HG03103 (cell line): ENCODE measurements around the gene SH2D3A.

Source experiments
- ATAC-seq: cut with Tn5 transposase; IDR thresholded peaks from one replicate; pipeline ENCODE4 v1.9.1; 2021; ENCODE audit warnings: low read depth; ENCODE audit not compliant: unreplicated experiment

SH2D3A gene

GRCh38 chr19:6723738-6724137, 43.5 kb downstream of the SH2D3A start:
- no peak for ATAC-seq

GRCh38 chr19:6723108-6723618, 44.1 kb downstream of the SH2D3A start:
- no peak for ATAC-seq

GRCh38 chr19:6721773-6722172, 45.5 kb downstream of the SH2D3A start:
- no peak for ATAC-seq

DNA sequence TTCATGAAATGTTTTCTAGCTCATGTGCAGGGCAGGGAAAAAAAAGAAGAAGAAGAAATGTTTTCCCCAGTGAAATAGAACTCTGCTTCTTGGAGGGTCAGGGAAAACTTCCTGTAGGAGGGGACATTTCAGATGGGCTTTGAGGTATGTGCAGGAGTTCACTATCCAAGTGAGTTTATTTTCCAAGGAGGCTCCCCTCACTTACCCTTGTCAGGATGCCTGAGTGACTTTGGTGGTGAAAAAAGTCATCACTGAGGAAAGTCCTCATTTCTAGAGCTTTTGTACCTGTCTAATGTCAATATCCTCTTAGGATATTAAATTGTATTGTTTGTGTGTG, 46.1 kb downstream of the SH2D3A start:
- no peak for ATAC-seq

DNA sequence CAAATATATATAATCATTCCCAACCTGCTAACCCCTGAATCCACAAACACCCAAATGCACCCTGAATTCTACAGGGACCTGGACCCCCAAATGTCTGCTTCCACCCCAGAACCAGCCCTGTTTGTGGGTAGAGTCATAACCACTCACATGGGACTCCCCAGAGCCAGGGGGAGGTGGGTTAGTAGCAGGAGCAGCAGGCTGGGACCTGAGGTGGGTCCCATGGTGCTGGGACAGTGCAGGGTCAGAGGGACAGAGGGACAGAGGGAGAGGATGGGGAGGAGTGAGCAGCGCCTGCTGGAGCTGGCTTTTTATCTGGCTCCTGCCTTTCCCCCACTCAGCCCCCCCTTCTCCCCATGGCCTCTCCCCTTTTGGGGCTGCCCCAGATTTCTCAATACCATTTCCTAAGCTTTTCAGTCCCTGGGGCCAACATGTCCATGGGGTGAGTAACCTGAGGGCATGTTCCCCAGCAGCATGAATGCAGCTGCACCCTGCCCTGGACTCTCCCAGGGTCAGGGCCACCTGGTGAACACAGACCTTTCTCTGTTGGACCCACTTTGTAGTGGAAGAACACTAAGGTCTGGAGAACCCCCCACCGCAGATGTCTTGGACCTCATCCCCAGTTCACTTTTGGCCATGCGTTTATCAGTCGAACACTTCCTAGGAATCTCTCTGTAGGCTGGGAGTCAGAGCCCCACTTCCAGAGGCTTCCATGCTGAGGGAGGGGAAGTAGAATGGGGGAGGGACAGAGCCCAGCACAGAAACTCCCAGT, 46.7 kb downstream of the SH2D3A start, which contains the start of gene C3:
Gene C3, minus strand, starts transcription at position 282 of the 769 bp plus-strand sequence. Its CDS starts 61 bp downstream, at position 221.
- ATAC-seq: no peak

DNA sequence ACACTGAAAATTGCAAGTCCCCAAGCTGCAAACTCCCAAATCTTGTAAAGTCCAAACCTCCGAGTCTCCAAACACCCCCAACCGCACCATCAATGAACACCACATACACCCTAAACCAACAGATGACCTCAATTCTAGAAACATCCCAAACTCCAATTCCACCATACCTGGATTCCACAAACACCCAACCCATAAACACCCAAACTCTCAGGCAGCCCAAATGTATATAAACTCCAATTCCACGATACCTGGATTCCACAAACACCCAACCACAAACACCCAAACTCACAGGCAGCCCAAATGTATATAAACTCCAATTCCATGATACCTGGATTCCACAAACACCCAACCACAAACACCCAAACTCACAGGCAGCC, 47.3 kb downstream of the SH2D3A start:
- ATAC-seq: no peak

- ATAC-seq: no peak
Measured at GRCh38 chr19:6719540-6719861, 47.7 kb downstream of the SH2D3A start.

DNA sequence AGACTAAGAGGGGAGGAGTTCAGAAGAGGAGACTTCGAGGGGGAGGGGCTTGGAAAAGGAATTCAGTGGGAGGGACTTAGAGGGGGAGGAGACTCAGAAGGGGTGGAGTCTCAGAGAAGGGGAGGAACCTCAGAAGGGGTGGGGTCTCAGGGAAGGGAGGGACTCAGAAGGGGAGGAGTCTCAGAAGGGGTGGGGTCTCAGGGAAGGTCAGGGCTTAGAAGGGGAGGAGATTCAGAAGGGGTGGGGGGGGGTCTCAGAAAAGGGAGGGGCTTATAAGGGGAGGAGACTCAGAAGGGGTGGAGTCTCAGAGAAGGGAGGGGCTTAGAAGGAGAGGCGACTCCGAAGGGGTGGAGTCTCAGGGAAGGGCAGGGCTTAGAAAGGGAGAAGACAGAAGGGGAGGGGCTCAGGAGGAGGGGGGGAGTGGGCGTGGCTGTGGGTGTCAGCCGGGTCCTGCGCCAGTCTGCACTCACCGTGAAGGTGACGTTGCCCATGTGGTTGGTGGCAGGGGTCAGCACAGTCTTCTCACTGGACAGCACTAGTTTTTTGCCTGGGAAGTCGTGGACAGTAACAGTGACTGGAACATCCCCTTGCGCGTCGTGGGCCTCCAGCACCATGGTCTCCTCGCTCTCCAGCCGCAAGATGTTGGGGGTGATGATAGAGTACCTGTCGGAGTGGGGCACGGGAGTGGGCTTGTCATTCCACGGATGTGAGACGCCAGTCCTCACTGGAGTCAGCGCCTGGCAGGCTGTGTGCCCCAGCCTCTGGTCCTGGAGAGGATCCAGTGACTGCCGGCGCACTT, 48.3 kb downstream of the SH2D3A start:
- ATAC-seq: no peak

- ATAC-seq: no peak
Measured at GRCh38 chr19:6718111-6718740, 49.0 kb downstream of the SH2D3A start.

DNA sequence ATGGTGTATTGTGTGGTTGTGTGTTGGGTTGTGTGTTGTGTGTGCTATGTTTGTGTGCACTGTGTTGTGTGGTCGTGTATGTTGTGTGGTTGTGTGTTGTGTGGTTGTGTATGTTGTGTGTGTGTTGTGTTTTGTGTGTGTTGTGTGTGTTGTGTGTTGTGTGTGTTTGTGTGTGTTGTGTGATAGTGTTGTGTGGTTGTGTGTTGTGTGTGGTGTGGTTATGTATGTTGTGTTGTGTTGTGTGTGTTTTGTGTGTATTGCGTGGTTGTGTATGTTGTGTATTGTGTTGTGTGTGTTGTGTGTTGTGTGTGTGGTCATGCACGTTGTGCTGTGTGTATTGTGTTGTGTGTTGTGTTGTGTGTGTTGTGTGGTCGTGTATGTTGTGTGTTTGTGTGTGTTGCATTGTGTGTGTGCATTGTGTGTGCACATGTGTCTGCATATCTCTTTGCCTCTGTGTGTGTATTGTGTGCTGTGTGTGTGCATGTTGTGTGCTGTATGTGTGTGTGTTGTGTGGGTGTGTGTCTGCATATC, 49.7 kb downstream of the SH2D3A start:
- ATAC-seq: no peak

DNA sequence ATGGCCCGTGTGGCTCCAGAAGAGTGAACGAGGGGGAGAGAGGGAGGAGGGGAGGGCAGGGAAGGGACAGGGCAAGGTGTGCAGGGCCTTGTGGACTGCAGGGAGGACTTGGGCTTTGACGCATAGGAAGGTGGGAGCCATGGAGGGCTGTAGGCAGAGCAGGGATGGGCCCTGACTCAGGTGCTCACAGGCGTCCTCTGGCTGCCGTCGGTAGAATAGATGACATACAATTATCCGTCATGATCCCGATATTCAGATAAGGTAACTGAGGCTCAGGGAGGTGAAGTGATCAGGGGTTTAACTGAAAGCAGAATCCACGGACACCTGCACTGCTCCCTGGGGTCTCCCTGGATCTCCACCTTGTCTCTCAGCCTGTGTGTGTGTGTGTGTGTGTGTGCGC, 50.2 kb downstream of the SH2D3A start:
- no peak for ATAC-seq

GRCh38 chr19:6716610-6716970, 50.6 kb downstream of the SH2D3A start:
- no peak for ATAC-seq

GRCh38 chr19:6714749-6715555, 52.3 kb downstream of the SH2D3A start:
- no peak for ATAC-seq

DNA sequence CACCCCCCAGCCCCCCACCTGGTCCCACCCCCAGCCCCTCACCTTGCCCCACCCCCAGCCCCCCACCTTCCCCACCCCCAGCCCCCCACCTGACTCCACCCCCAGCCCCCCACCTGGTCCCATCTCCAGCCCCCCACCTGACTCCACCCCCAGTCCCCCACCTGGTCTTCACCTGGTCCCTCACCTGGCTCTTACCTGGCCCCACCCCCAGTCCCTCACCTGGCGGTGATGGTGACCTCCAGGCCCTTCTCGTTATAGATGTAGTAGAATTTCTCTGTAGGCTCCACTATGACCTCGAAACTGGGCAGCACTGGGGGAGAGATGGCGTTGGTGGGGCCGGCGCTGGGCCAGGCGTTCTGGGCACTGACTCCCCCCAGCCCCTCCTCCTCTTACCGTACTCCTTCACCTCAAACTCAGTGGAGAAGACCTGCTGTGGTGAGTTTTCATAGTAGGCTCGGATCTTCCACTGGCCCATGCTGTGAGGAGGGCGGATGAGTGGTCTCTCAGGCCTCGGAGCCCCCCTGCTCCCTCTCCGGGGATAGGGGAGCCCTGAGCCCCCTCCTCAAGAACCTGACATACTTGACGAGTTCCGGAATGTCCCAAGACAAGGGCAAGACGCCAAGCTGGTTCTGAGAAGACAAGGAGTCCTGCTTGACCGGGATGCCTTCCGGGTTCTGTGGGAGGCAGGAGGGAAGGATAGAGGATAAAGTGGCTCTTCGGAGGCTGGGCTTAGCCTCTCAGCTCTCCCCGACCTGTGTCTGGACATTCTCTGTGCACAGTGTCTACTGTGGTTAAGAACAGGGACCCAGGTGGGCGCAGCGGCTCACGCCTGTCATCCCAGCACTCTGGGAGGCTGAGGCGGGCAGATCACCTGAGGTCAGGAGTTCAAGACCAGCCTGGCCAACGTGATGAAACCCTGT, 53.2 kb downstream of the SH2D3A start:
- no peak for ATAC-seq

GRCh38 chr19:6712692-6713670, 54.3 kb downstream of the SH2D3A start:
- ATAC-seq: no peak

GRCh38 chr19:6712231-6712630, 55.0 kb downstream of the SH2D3A start:
- no peak for ATAC-seq

GRCh38 chr19:6711605-6712004, 55.6 kb downstream of the SH2D3A start:
- no peak for ATAC-seq

DNA sequence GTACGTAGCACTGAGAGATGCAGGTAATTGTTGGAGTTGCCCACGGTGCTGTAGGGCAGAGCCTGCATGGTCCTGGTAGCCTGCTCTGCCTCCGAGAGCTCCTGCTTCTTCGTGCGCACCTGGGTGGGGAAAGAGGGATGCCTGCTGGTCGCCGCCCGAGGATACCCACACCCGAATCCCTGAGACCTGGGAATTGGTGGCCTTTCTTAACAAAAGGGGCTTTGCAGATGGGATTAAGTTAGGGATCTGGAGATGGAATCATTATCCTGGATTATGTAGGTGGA, 56.2 kb downstream of the SH2D3A start:
- no peak for ATAC-seq
